A549 (cell line): ENCODE measurements around the gene FXYD3. TPM values are rescaled to one million over a fixed set of nuclear protein-coding genes. Genes with fewer than 3 reads are reported as not detected.

ENCODE experiments used
- ATAC-seq, 2 experiments: fragments of 200-7000 bp in 1 of 2; fragments of >200 bp in 1 of 2; cut with Nextera tagmentation in 1 of 2; cut with Tn5 transposase in 1 of 2; 3 replicates each; pipeline versions ENCODE4 v1.8.0 to v1.9.1; 2018 to 2020; ENCODE audit warnings: mild to moderate bottlenecking in 1 of 2, moderate library complexity in 1 of 2
- CTCF ChIA-PET: fragments of 300-600 bp; sonication (Branson Sonifier 250); formaldehyde crosslinking; extraction: SDS; loops from one replicate; lab custom pipeline; 2021; ENCODE audit warnings: antibody characterized with exemption, inconsistent platforms; lab: Yijun Ruan, JAX
- POLR2A ChIA-PET: fragments of 350-600 bp; formaldehyde crosslinking; extraction: SDS; loops from one replicate; lab custom pipeline; 2021; ENCODE audit warnings: antibody characterized with exemption, inconsistent platforms; lab: Yijun Ruan, JAX
- DNase-seq, 2 experiments: peaks; one replicate each; pipeline versions ENCODE4 v3.0.0 to v3.0.0-alpha.2; 2011 to 2016; ENCODE audit warnings: low read depth in 1 of 2, low spot score in 1 of 2
- FAIRE-seq: peaks from 2 replicates; lab custom pipeline; 2011; peaks lifted over from hg19 to GRCh38; lab: Jason Lieb, UNC
- H3K27ac ChIP-seq, 2 experiments: fragments of >200 bp; sonication (Bioruptor Twin); formaldehyde crosslinking; 3 replicates each; pipeline ENCODE4 v1.5.1; 2016 to 2017
- H3K4me1 ChIP-seq: fragments of >200 bp; sonication (Bioruptor Twin); formaldehyde crosslinking; 3 replicates; pipeline ENCODE4 v1.6.1; 2016
- H3K4me2 ChIP-seq: fragments of >200 bp; sonication (Bioruptor Twin); formaldehyde crosslinking; 3 replicates; pipeline ENCODE4 v1.6.1; 2016
- H3K4me3 ChIP-seq: fragments of >200 bp; sonication (Bioruptor Twin); formaldehyde crosslinking; 3 replicates; pipeline ENCODE4 v1.5.1; 2016
- H3K9me3 ChIP-seq: fragments of >200 bp; sonication (Bioruptor Twin); formaldehyde crosslinking; 3 replicates; pipeline ENCODE4 v1.6.1; 2016
- CHD2 ChIP-seq: fragments of 150-350 bp; IDR thresholded peaks from 2 replicates; pipeline ENCODE4 v1.6.1; 2014; ENCODE audit warnings: low read length; ENCODE audit not compliant: partially characterized antibody
- EHF ChIP-seq: fragments of 250-450 bp; sonication (Bioruptor Pico); IDR thresholded peaks from 2 replicates; pipeline ENCODE4 v1.5.0; 2020; ENCODE audit warnings: mild to moderate bottlenecking
- FOSB ChIP-seq: fragments of 250-450 bp; sonication (Bioruptor Pico); IDR thresholded peaks from 2 replicates; pipeline ENCODE4 v1.5.0; 2020; ENCODE audit warnings: mild to moderate bottlenecking, moderate library complexity
- FOXS1 ChIP-seq: fragments of 250-450 bp; sonication (Bioruptor Pico); IDR thresholded peaks from 2 replicates; pipeline ENCODE4 v1.5.0; 2020; ENCODE audit warnings: mild to moderate bottlenecking, moderate library complexity
- GATA3 ChIP-seq: IDR thresholded peaks from 2 replicates; pipeline ENCODE4 v1.6.1; 2012; ENCODE audit warnings: borderline replicate concordance
- HDAC2 ChIP-seq: fragments of 200-600 bp; sonication (generic); IDR thresholded peaks from 2 replicates; pipeline ENCODE4 v1.6.1; 2016
- HEYL ChIP-seq: fragments of 250-450 bp; sonication (Bioruptor Pico); IDR thresholded peaks from 2 replicates; pipeline ENCODE4 v1.8.0; 2021; ENCODE audit warnings: mild to moderate bottlenecking, moderate library complexity
- KDM5A ChIP-seq: fragments of 200-600 bp; sonication (generic); IDR thresholded peaks from 2 replicates; pipeline ENCODE4 v1.6.1; 2016; ENCODE audit warnings: antibody characterized with exemption, mild to moderate bottlenecking
- MAFK ChIP-seq: fragments of 450-650 bp; IDR thresholded peaks from 2 replicates; pipeline ENCODE4 v1.6.1; 2014; ENCODE audit not compliant: partially characterized antibody
- MAZ ChIP-seq: fragments of 150-350 bp; IDR thresholded peaks from 2 replicates; pipeline ENCODE4 v1.6.1; 2014; ENCODE audit warnings: antibody characterized with exemption, low read depth, low read length, borderline replicate concordance
- MYC ChIP-seq: IDR thresholded peaks from 2 replicates; pipeline ENCODE4 v1.6.1; 2012; ENCODE audit warnings: mild to moderate bottlenecking, inconsistent platforms, low read length, improper control_type of control experiment, borderline replicate concordance
- SREBF2 ChIP-seq: fragments of 450-650 bp; IDR thresholded peaks from 2 replicates; pipeline ENCODE4 v1.6.1; 2014; ENCODE audit warnings: mild to moderate bottlenecking, moderate library complexity
- WGBS: methylation state at CpG from one replicate; pipeline ENCODE4 v1.1.6; 2017; ENCODE audit errors: missing lambda C conversion rate; 5-methylcytosine and 5-hydroxymethylcytosine counted together
- polyA plus RNA-seq, 4 experiments: library from polyadenylated mRNA; depleted of rRNA in 3 of 4; stranded (reverse); fragments of >200 nt; fragmentation: RNase III in 1 of 4; extraction: RNeasy Plus Mini Kit Qiagen cat#74134 plus additional on column Dnase treatment in 1 of 4; gene quantifications; 2 replicates in 3 of 4; 3 replicates in 1 of 4; pipeline ENCODE4 v1.2.3, GENCODE V29; 2011 to 2017
- TF ChIP-seq, protein P1 (sequence below): fragments of 250-450 bp; sonication (Bioruptor Pico); IDR thresholded peaks from 2 replicates; pipeline ENCODE4 v1.5.0; 2020; ENCODE audit warnings: low read depth, mild to moderate bottlenecking, moderate library complexity
- TF ChIP-seq, protein P2 (sequence below): fragments of 200-600 bp; sonication (generic); IDR thresholded peaks from 2 replicates; pipeline ENCODE4 v1.6.1; 2016; ENCODE audit warnings: antibody characterized with exemption, mild to moderate bottlenecking, moderate library complexity
- TF ChIP-seq, protein P3 (sequence below): fragments of 450-650 bp; IDR thresholded peaks from 2 replicates; pipeline ENCODE4 v1.6.1; 2014; ENCODE audit warnings: antibody characterized with exemption

Gene FXYD3
- polyA plus RNA-seq, 2 of the 4 experiments (the other 2 are of a cell fraction): 0.32 TPM; not detected in 1

DNA sequence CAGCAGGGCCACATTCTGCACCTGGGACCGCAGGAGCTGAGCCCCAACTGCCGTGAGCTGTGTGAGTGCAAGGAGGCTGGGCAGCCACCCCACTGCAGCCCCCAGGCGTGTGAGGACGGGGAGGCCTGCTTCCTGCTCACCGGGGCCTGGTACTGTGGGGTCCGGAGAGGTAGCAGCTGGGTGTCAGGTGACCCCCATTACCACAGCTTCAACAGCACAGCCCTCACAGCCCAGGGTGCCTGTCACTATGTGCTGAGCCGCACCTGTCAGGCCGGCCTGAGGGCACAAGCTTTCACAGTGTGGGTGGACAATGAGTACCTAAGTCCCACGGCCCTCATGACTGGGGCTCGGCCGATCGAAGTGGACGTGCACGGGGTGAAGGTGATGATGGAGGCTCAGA, 35.8 kb upstream of the FXYD3 start:
- H3K4me2 ChIP-seq: no peak overlapping the region
- no peak overlapping the region for H3K27ac ChIP-seq
- 49% methylated on average over 14 of the region's 14 CpGs for WGBS
- FAIRE-seq (no peak), DNase-seq (no peak), ATAC-seq (no peak)
- no peak overlapping the region for H3K4me3 ChIP-seq
- peaks cover 5% of the 10 kb centered on the region; the same call in 1 of the 3 replicates for H3K9me3 ChIP-seq
- ChIA-PET CTCF (interaction anchor here (0.6 to 9.9 kb wide), 12 partner anchors 9 to 416 kb away, joined by 3 to 102 read pairs (median 9); partner anchors contain the start of gene LGI4), POLR2A (no interaction called here)
- TF ChIP-seq, protein P1, sequence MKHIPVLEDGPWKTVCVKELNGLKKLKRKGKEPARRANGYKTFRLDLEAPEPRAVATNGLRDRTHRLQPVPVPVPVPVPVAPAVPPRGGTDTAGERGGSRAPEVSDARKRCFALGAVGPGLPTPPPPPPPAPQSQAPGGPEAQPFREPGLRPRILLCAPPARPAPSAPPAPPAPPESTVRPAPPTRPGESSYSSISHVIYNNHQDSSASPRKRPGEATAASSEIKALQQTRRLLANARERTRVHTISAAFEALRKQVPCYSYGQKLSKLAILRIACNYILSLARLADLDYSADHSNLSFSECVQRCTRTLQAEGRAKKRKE (CRISPR knock-in tag): no peak
- TF ChIP-seq FOSB (CRISPR knock-in tag) (no peak), FOXS1 (no peak), EHF (CRISPR knock-in tag) (no peak), SREBF2 (no peak), CHD2 (no peak), MAZ (no peak), MYC (no peak), HEYL (CRISPR knock-in tag) (no peak), MAFK (no peak)
- TF ChIP-seq, protein P2, sequence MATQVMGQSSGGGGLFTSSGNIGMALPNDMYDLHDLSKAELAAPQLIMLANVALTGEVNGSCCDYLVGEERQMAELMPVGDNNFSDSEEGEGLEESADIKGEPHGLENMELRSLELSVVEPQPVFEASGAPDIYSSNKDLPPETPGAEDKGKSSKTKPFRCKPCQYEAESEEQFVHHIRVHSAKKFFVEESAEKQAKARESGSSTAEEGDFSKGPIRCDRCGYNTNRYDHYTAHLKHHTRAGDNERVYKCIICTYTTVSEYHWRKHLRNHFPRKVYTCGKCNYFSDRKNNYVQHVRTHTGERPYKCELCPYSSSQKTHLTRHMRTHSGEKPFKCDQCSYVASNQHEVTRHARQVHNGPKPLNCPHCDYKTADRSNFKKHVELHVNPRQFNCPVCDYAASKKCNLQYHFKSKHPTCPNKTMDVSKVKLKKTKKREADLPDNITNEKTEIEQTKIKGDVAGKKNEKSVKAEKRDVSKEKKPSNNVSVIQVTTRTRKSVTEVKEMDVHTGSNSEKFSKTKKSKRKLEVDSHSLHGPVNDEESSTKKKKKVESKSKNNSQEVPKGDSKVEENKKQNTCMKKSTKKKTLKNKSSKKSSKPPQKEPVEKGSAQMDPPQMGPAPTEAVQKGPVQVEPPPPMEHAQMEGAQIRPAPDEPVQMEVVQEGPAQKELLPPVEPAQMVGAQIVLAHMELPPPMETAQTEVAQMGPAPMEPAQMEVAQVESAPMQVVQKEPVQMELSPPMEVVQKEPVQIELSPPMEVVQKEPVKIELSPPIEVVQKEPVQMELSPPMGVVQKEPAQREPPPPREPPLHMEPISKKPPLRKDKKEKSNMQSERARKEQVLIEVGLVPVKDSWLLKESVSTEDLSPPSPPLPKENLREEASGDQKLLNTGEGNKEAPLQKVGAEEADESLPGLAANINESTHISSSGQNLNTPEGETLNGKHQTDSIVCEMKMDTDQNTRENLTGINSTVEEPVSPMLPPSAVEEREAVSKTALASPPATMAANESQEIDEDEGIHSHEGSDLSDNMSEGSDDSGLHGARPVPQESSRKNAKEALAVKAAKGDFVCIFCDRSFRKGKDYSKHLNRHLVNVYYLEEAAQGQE: no peak
- TF ChIP-seq, protein P3, sequence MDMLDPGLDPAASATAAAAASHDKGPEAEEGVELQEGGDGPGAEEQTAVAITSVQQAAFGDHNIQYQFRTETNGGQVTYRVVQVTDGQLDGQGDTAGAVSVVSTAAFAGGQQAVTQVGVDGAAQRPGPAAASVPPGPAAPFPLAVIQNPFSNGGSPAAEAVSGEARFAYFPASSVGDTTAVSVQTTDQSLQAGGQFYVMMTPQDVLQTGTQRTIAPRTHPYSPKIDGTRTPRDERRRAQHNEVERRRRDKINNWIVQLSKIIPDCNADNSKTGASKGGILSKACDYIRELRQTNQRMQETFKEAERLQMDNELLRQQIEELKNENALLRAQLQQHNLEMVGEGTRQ: no peak
- H3K4me1 ChIP-seq: no peaks in the 10 kb centered on the region

DNA sequence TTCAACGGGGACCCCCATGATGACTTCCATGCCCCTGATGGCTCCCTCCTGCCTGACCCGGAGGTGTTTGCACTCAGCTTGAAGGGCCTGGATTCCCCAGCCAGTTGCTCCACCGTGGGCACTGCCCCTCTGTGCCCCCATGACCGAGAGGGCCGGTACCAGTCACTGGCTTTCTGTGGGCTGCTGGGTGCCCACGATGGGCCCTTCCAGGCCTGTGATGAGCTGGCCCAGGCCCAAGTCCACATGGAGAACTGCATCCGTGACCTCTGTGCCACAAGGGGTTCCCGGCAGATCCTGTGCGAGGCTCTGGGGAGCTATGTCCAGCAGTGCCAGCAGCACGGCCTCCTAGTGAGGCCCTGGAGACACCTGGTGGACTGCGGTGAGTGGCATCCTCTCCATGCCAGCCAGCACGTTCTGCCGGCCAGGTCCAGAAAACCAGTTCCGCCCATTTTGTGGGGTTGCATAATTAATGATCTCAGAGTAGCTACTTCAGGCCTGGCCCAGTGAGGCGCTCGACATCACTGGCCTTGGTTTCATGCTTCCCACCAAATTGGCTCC, 34.9 kb upstream of the FXYD3 start:
- Histone ChIP-seq H3K4me2 (no peak overlapping the region), H3K4me1 (no peaks in the 10 kb centered on the region), H3K9me3 (peaks cover 5% of the 10 kb centered on the region; the same call in 1 of the 3 replicates), H3K27ac (no peak overlapping the region), H3K4me3 (no peak overlapping the region)
- 59% methylated on average over 16 of the region's 16 CpGs for WGBS
- FAIRE-seq: no peak
- ChIA-PET POLR2A (no interaction called here), CTCF (interaction anchor here (0.6 to 9.9 kb wide), 14 partner anchors 10 to 273 kb away, joined by 3 to 102 read pairs (median 6); partner anchors contain the start of gene LGI4)
- DNase-seq: no peak
- TF ChIP-seq, protein P2: no peak
- no peak for TF ChIP-seq KDM5A
- TF ChIP-seq GATA3: no peak
- TF ChIP-seq HDAC2: no peak
- ATAC-seq: no peak
